HEK293 (cell line): ENCODE measurements around the gene TLR8.

ENCODE experiments used
- CTCF ChIA-PET: fragments of 350-600 bp; formaldehyde crosslinking; extraction: SDS; loops from one replicate; lab custom pipeline; 2021; ENCODE audit warnings: antibody characterized with exemption; lab: Yijun Ruan, JAX
- POLR2A ChIA-PET: fragments of 300-600 bp; formaldehyde crosslinking; extraction: SDS; loops from one replicate; lab custom pipeline; 2020; ENCODE audit warnings: antibody characterized with exemption, inconsistent platforms; lab: Yijun Ruan, JAX
- H3K27ac ChIP-seq: fragments of 200-500 bp; sonication (Bioruptor generic); 2 replicates; pipeline ENCODE4 v1.5.1; 2014; ENCODE audit warnings: low read depth, low read length, control low read depth, inconsistent platforms; ENCODE audit errors: extremely low read depth
- H3K36me3 ChIP-seq, 2 experiments: fragments of 200-500 bp in 1 of 2; sonication (Bioruptor generic) in 1 of 2; 1 replicate in 1 of 2; 2 replicates in 1 of 2; pipeline ENCODE4 v1.5.1; 2014 to 2017; ENCODE audit warnings: inconsistent platforms in 2 of 2, low read length in 2 of 2; ENCODE audit not compliant: control insufficient read depth in 2 of 2, insufficient read depth in 1 of 2
- H3K4me1 ChIP-seq: fragments of 200-500 bp; sonication (Bioruptor generic); 2 replicates; pipeline ENCODE4 v1.5.1; 2014; ENCODE audit warnings: mild to moderate bottlenecking, low read length, inconsistent platforms; ENCODE audit not compliant: control insufficient read depth, insufficient read depth
- H3K4me3 ChIP-seq: 2 replicates; pipeline ENCODE4 v1.5.1; 2011; ENCODE audit warnings: low read depth, mild to moderate bottlenecking, control low read depth, low read length, moderate library complexity
- H3K9me3 ChIP-seq: fragments of 200-500 bp; sonication (Bioruptor generic); 2 replicates; pipeline ENCODE4 v1.5.1; 2014; ENCODE audit warnings: low read depth, low read length, inconsistent platforms; ENCODE audit not compliant: control insufficient read depth, insufficient read depth
- GFI1B ChIP-seq: fragments of 450-650 bp; formaldehyde crosslinking; IDR thresholded peaks from 2 replicates; pipeline ENCODE4 v1.5.1; 2016; ENCODE audit warnings: missing biosample characterization, missing genetic modification characterization
- GLI2 ChIP-seq: fragments of 450-650 bp; formaldehyde crosslinking; IDR thresholded peaks from 2 replicates; pipeline ENCODE4; 2017; ENCODE audit warnings: missing biosample characterization, missing genetic modification characterization, low read depth, borderline replicate concordance
- GLIS2 ChIP-seq: fragments of 450-650 bp; formaldehyde crosslinking; IDR thresholded peaks from 2 replicates; pipeline ENCODE4 v1.5.1; 2016; ENCODE audit warnings: missing biosample characterization, missing genetic modification characterization
- HIC1 ChIP-seq: fragments of 450-650 bp; formaldehyde crosslinking; IDR thresholded peaks from 2 replicates; pipeline ENCODE4 v1.5.1; 2016; ENCODE audit warnings: missing biosample characterization, missing genetic modification characterization
- INSM2 ChIP-seq: fragments of 450-650 bp; formaldehyde crosslinking; IDR thresholded peaks from 2 replicates; pipeline ENCODE4 v1.5.1; 2016; ENCODE audit warnings: missing biosample characterization, missing genetic modification characterization
- KLF17 ChIP-seq: fragments of 450-650 bp; formaldehyde crosslinking; IDR thresholded peaks from 2 replicates; pipeline ENCODE4 v1.5.1; 2016; ENCODE audit warnings: missing biosample characterization, missing genetic modification characterization
- PATZ1 ChIP-seq: fragments of 450-650 bp; formaldehyde crosslinking; IDR thresholded peaks from 2 replicates; pipeline ENCODE4 v1.5.1; 2016; ENCODE audit warnings: missing biosample characterization, missing genetic modification characterization
- REST ChIP-seq: fragments of 450-650 bp; formaldehyde crosslinking; IDR thresholded peaks from 2 replicates; pipeline ENCODE4 v1.5.1; 2016; ENCODE audit warnings: missing biosample characterization, missing genetic modification characterization
- ZBTB1 ChIP-seq: fragments of 450-650 bp; formaldehyde crosslinking; IDR thresholded peaks from 2 replicates; pipeline ENCODE4 v1.5.1; 2016; ENCODE audit warnings: missing biosample characterization, missing genetic modification characterization
- ZIC2 ChIP-seq: fragments of 450-650 bp; formaldehyde crosslinking; IDR thresholded peaks from 2 replicates; pipeline ENCODE4 v1.5.1; 2016; ENCODE audit warnings: missing biosample characterization, missing genetic modification characterization
- ZNF174 ChIP-seq: fragments of 450-650 bp; formaldehyde crosslinking; IDR thresholded peaks from 2 replicates; pipeline ENCODE4 v1.5.0; 2017; ENCODE audit warnings: missing biosample characterization, mild to moderate bottlenecking, missing genetic modification characterization
- ZNF175 ChIP-seq: fragments of 450-650 bp; formaldehyde crosslinking; IDR thresholded peaks from 2 replicates; pipeline ENCODE4 v1.5.1; 2016; ENCODE audit warnings: missing biosample characterization, missing genetic modification characterization
- ZNF311 ChIP-seq: fragments of 450-650 bp; formaldehyde crosslinking; IDR thresholded peaks from 2 replicates; pipeline ENCODE4 v1.5.1; 2017; ENCODE audit warnings: missing biosample characterization, missing genetic modification characterization, borderline replicate concordance
- ZNF324 ChIP-seq: fragments of 450-650 bp; formaldehyde crosslinking; IDR thresholded peaks from 2 replicates; pipeline ENCODE4 v1.5.1; 2016; ENCODE audit warnings: missing biosample characterization, missing genetic modification characterization
- ZNF362 ChIP-seq: fragments of 450-650 bp; formaldehyde crosslinking; IDR thresholded peaks from 2 replicates; pipeline ENCODE4 v1.5.1; 2016; ENCODE audit warnings: missing biosample characterization, missing genetic modification characterization
- ZNF433 ChIP-seq: fragments of 450-650 bp; formaldehyde crosslinking; IDR thresholded peaks from 2 replicates; pipeline ENCODE4 v1.5.1; 2016; ENCODE audit warnings: missing biosample characterization, missing genetic modification characterization, low read depth
- ZNF473 ChIP-seq: fragments of 450-650 bp; formaldehyde crosslinking; IDR thresholded peaks from 2 replicates; pipeline ENCODE4 v1.5.1; 2017; ENCODE audit warnings: missing biosample characterization, missing genetic modification characterization
- ZNF549 ChIP-seq: fragments of 450-650 bp; IDR thresholded peaks from 2 replicates; pipeline ENCODE4 v1.5.1; 2018; ENCODE audit warnings: missing biosample characterization, missing genetic modification characterization, mild to moderate bottlenecking, inconsistent platforms, moderate library complexity
- ZNF596 ChIP-seq: fragments of 450-650 bp; IDR thresholded peaks from 2 replicates; pipeline ENCODE4 v1.5.0; 2018; ENCODE audit warnings: missing biosample characterization, mild to moderate bottlenecking, missing genetic modification characterization, moderate library complexity
- ZNF624 ChIP-seq: fragments of 450-650 bp; formaldehyde crosslinking; IDR thresholded peaks from 2 replicates; pipeline ENCODE4 v1.5.1; 2017; ENCODE audit warnings: missing biosample characterization, missing genetic modification characterization
- ZNF704 ChIP-seq: fragments of 450-650 bp; formaldehyde crosslinking; IDR thresholded peaks from 2 replicates; pipeline ENCODE4 v1.5.1; 2016; ENCODE audit warnings: missing biosample characterization, missing genetic modification characterization

Gene TLR8

GRCh38 chrX:12921886-12922598 is 15.6 kb downstream of the TLR8 start (continued):
- TF ChIP-seq PATZ1 (tag by site-specific recombination), result no peak
- TF ChIP-seq ZBTB1 (tag by site-specific recombination), result no peak
- no peak for TF ChIP-seq INSM2 (tag by site-specific recombination)
- no peak for TF ChIP-seq ZIC2 (tag by site-specific recombination)
- TF ChIP-seq ZNF174 (tag by site-specific recombination), result no peak
- no peak for TF ChIP-seq KLF17
- no peak for TF ChIP-seq ZNF362 (tag by site-specific recombination)
- no peak for TF ChIP-seq ZNF473

GRCh38 chrX:12922599-12922919 is 16.1 kb downstream of the TLR8 start:
- POLR2A ChIA-PET, result no interaction called here
- CTCF ChIA-PET, result interaction anchor here (0.6 to 1.4 kb wide), 5 partner anchors 24 to 825 kb away, joined by 3 to 5 read pairs (median 3); no protein-coding TSS in a partner anchor
- no peak for TF ChIP-seq GLIS2 (tag by site-specific recombination)
- TF ChIP-seq GFI1B, result no peak
- TF ChIP-seq ZNF624 (tag by site-specific recombination), result no peak
- no peak for TF ChIP-seq GLI2
- no peak for TF ChIP-seq ZNF175 (tag by site-specific recombination)
- TF ChIP-seq ZNF433, result no peak
- no peak for TF ChIP-seq ZNF704 (tag by site-specific recombination)
- TF ChIP-seq HIC1 (tag by site-specific recombination), result no peak
- TF ChIP-seq ZNF596 (tag by site-specific recombination), result no peak
- no peak for TF ChIP-seq ZNF311 (tag by site-specific recombination)
- no peak for TF ChIP-seq ZNF549 (tag by site-specific recombination)
- TF ChIP-seq REST (tag by site-specific recombination), result no peak
- no peak for TF ChIP-seq ZNF324 (tag by site-specific recombination)

More at GRCh38 chrX:12922599-12922919, 16.1 kb downstream of the TLR8 start:
- no peaks in the 10 kb centered on the region for H3K9me3 ChIP-seq
- H3K4me3 ChIP-seq, result no peak overlapping the region
- H3K4me1 ChIP-seq, result no peaks in the 10 kb centered on the region
- H3K27ac ChIP-seq, result no peak overlapping the region
- no peaks in the 10 kb centered on the region for H3K36me3 ChIP-seq
